IMR-90 (cell line): ENCODE data around the gene PCNX2. TPM values are rescaled to one million over a fixed set of nuclear protein-coding genes. Genes with fewer than 3 reads are reported as not detected.

Experiments used
- ATAC-seq: fragments of 200-7000 bp; cut with Tn5 transposase; 2 replicates; pipeline ENCODE4 v1.9.1; 2020; ENCODE audit warnings: low read depth, mild to moderate bottlenecking, moderate library complexity
- BruUV-seq: library from RNA; stranded (reverse); fragments of 400-500 nt; replicated peaks from 2 replicates; lab custom pipeline; 2021; lab: Mats Ljungman, UMichigan
- CTCF ChIA-PET: fragments of 300-600 bp; formaldehyde crosslinking; extraction: SDS; loops from one replicate; lab custom pipeline; 2021; ENCODE audit warnings: antibody characterized with exemption; lab: Yijun Ruan, JAX
- POLR2A ChIA-PET: fragments of 300-600 bp; sonication (Branson Sonifier 250); formaldehyde crosslinking; loops from one replicate; lab custom pipeline; 2022; ENCODE audit warnings: antibody characterized with exemption; ENCODE audit not compliant: unreplicated experiment; lab: Charles Lee
- DNase-seq: peaks from one replicate; pipeline ENCODE4 v3.0.0; 2013
- H2AFZ ChIP-seq: replicated peaks from 2 replicates; pipeline ENCODE3; 2013; ENCODE audit warnings: low read length, mild to moderate bottlenecking; ENCODE audit not compliant: poor library complexity
- H2AK5ac ChIP-seq: 2 replicates; pipeline ENCODE4 v1.6.1; 2013; ENCODE audit warnings: low read depth, low read length, inconsistent platforms
- H2AK9ac ChIP-seq: replicated peaks from 2 replicates; pipeline ENCODE3; 2013; ENCODE audit warnings: mild to moderate bottlenecking, low read depth, low read length, moderate library complexity; ENCODE audit not compliant: poor library complexity
- H2BK120ac ChIP-seq: 2 replicates; pipeline ENCODE4 v1.6.1; 2013; ENCODE audit warnings: low read depth, low read length, inconsistent platforms
- H2BK15ac ChIP-seq: 3 replicates; pipeline ENCODE4 v1.6.1; 2013; ENCODE audit warnings: low read depth, low read length, inconsistent platforms
- H2BK20ac ChIP-seq: 2 replicates; pipeline ENCODE4 v1.6.1; 2013; ENCODE audit warnings: low read depth, mild to moderate bottlenecking, inconsistent platforms, low read length, moderate library complexity
- H2BK5ac ChIP-seq: 2 replicates; pipeline ENCODE4 v1.6.1; 2013; ENCODE audit warnings: mild to moderate bottlenecking, low read depth, low read length, inconsistent platforms; ENCODE audit not compliant: poor library complexity, severe bottlenecking
- H3K14ac ChIP-seq: replicated peaks from 2 replicates; pipeline ENCODE4 v1.6.1; 2013; ENCODE audit warnings: low read depth, low read length, inconsistent platforms
- H3K18ac ChIP-seq: 2 replicates; pipeline ENCODE4 v1.6.1; 2013; ENCODE audit warnings: low read depth, low read length, control low read depth
- H3K23ac ChIP-seq: 2 replicates; pipeline ENCODE4 v1.6.1; 2013; ENCODE audit warnings: low read depth, low read length, inconsistent platforms
- H3K27ac ChIP-seq: 2 replicates; pipeline ENCODE4 v1.5.1; 2013; ENCODE audit warnings: mild to moderate bottlenecking, control low read depth, low read length; ENCODE audit not compliant: insufficient read depth
- H3K27me3 ChIP-seq: 2 replicates; pipeline ENCODE4 v1.6.1; 2013; ENCODE audit warnings: low read length; ENCODE audit not compliant: control insufficient read depth, insufficient read depth
- H3K36me3 ChIP-seq: 2 replicates; pipeline ENCODE4 v1.6.1; 2013; ENCODE audit warnings: low read length, mixed read lengths; ENCODE audit not compliant: control insufficient read depth, insufficient read depth
- H3K4ac ChIP-seq: 2 replicates; pipeline ENCODE4 v1.6.1; 2013; ENCODE audit warnings: low read depth, low read length, inconsistent platforms
- H3K4me1 ChIP-seq: 2 replicates; pipeline ENCODE4 v1.6.1; 2013; ENCODE audit warnings: low read length, mixed read lengths; ENCODE audit not compliant: control insufficient read depth, insufficient read depth
- H3K4me2 ChIP-seq: 2 replicates; pipeline ENCODE4 v1.6.1; 2013; ENCODE audit warnings: low read depth, mild to moderate bottlenecking, control low read depth, low read length, moderate library complexity
- H3K4me3 ChIP-seq: 2 replicates; pipeline ENCODE4 v1.5.1; 2013; ENCODE audit warnings: low read depth, mild to moderate bottlenecking, control low read depth, low read length, moderate library complexity; ENCODE audit not compliant: insufficient read depth
- H3K56ac ChIP-seq: 2 replicates; pipeline ENCODE4 v1.6.1; 2013; ENCODE audit warnings: low read length, inconsistent platforms; ENCODE audit not compliant: insufficient read depth; ENCODE audit errors: extremely low read depth
- H3K79me1 ChIP-seq, 2 experiments: 2 replicates each; pipeline ENCODE4 v1.6.1; 2013; ENCODE audit warnings: low read length in 2 of 2, inconsistent platforms in 1 of 2, low read depth in 1 of 2
- H3K9ac ChIP-seq: 2 replicates; pipeline ENCODE4 v1.6.1; 2013; ENCODE audit warnings: low read depth, low read length, control low read depth
- H3K9me1 ChIP-seq: 2 replicates; pipeline ENCODE4 v1.6.1; 2013; ENCODE audit warnings: low read length, inconsistent platforms; ENCODE audit not compliant: insufficient read depth
- H3K9me3 ChIP-seq: 2 replicates; pipeline ENCODE4 v1.6.1; 2013; ENCODE audit warnings: low read length; ENCODE audit not compliant: control insufficient read depth, insufficient read depth
- H4K20me1 ChIP-seq: 2 replicates; pipeline ENCODE4 v1.6.1; 2013; ENCODE audit warnings: low read length, inconsistent platforms; ENCODE audit not compliant: insufficient read depth
- H4K5ac ChIP-seq: 2 replicates; pipeline ENCODE4 v1.6.1; 2013; ENCODE audit warnings: mild to moderate bottlenecking, low read depth, low read length, control low read depth
- H4K8ac ChIP-seq, 2 experiments: 2 replicates each; pipeline ENCODE4 v1.6.1; 2013; ENCODE audit warnings: low read depth in 2 of 2, low read length in 2 of 2, control low read depth in 1 of 2, inconsistent platforms in 1 of 2
- H4K91ac ChIP-seq: 2 replicates; pipeline ENCODE4 v1.6.1; 2013; ENCODE audit warnings: low read depth, low read length, inconsistent platforms; ENCODE audit not compliant: insufficient read depth
- ELK1 ChIP-seq: fragments of 150-350 bp; IDR thresholded peaks from 2 replicates; pipeline ENCODE4 v1.6.1; 2016; ENCODE audit warnings: low read depth, mild to moderate bottlenecking, low read length, moderate library complexity, borderline replicate concordance
- FOS ChIP-seq: fragments of 150-350 bp; IDR thresholded peaks from 2 replicates; pipeline ENCODE4 v1.6.1; 2016; ENCODE audit warnings: low read depth, low read length
- MAFK ChIP-seq: IDR thresholded peaks from 2 replicates; pipeline ENCODE4 v1.6.1; 2012; ENCODE audit warnings: low read depth, low read length, improper control_type of control experiment
- MAZ ChIP-seq: IDR thresholded peaks from 2 replicates; pipeline ENCODE4 v1.6.1; 2012; ENCODE audit warnings: low read depth, mild to moderate bottlenecking, low read length, improper control_type of control experiment, moderate library complexity, borderline replicate concordance
- RAD21 ChIP-seq: IDR thresholded peaks from 2 replicates; pipeline ENCODE4 v1.6.1; 2012; ENCODE audit warnings: low read length, improper control_type of control experiment
- WGBS, 2 experiments: methylation state at CpG; one replicate each; pipeline versions ENCODE4 v1.1.5 to v1.1.7; 2013; ENCODE audit warnings: missing lambda C conversion rate in 2 of 2; ENCODE audit not compliant: insufficient read length in 1 of 2; ENCODE audit errors: extremely low coverage in 2 of 2; 5-methylcytosine and 5-hydroxymethylcytosine counted together
- dilution Hi-C: fragments of 300-500 bp; cut with HindIII; formaldehyde crosslinking; loops from one replicate; pipeline ENCODE4 v1.14.3; 2018; ENCODE audit warnings: low sequenced_read_pairs; ENCODE audit not compliant: unreplicated experiment
- in situ Hi-C: fragments of 300-500 bp; cut with MboI; formaldehyde crosslinking; loops from 3 replicates; pipeline ENCODE4 v1.14.3; 2019; ENCODE audit warnings: low sequenced_read_pairs, inconsistent platforms, mixed read lengths
- intact Hi-C: fragments of 100-400 bp; cut with micrococcal nuclease; formaldehyde crosslinking; loops from 2 replicates; pipeline ENCODE4 v1.10.0; 2022
- polyA plus RNA-seq, 3 experiments: library from polyadenylated mRNA; depleted of rRNA; stranded (reverse); fragments of >200 nt; gene quantifications; 2 replicates each; pipeline ENCODE4 v1.2.3, GENCODE V29; 2012; ENCODE audit warnings: low replicate concordance in 1 of 3
- total RNA-seq: library from RNA; depleted of rRNA; stranded (reverse); fragments of >200 nt; gene quantifications from 2 replicates; pipeline ENCODE4 v1.2.3, GENCODE V29; 2012
- TF ChIP-seq, protein P1 (sequence below): conservative IDR thresholded peaks from 2 replicates; pipeline ENCODE4 v1.5.1; 2012; ENCODE audit warnings: mild to moderate bottlenecking, low read depth, low read length, improper control_type of control experiment

The PCNX2 gene
- total and polyA plus RNA-seq, 2 of the 4 experiments (the other 2 are of a cell fraction), result 15.9 to 22.6 TPM

DNA sequence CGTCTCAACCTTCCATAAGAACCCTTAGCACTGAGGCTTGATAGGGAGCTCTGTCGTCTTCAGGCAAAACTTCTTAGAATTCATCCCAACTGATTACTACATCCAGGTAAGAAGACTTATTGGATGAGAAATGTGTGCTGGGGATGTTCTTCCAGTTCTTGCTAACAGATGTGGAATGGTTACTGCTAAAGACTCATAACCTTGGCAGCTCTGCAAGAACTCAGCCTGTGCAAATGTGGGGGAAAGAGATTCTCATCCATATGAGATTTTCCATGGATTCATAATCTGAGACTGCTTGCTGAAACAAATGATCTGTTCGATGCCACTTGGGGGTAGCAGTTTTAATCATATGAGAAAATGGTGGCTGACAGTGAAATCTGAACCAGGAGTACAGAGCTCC lies 296.9 kb downstream of the PCNX2 start:
- CTCF ChIA-PET, result interaction anchor here (0.7 kb wide), 1 partner anchor 278 kb away, joined by 3 read pairs; no protein-coding TSS in a partner anchor
- Histone ChIP-seq H3K18ac (no peak overlapping the region), H3K14ac (no peak overlapping the region), H3K9me3 (peaks cover 4% of the 10 kb centered on the region; the same call in 1 of the 2 replicates), H3K36me3 (peaks cover 24% of the 10 kb centered on the region), H3K4me1 (no peaks in the 10 kb centered on the region), H2AFZ (no peak overlapping the region), H3K56ac (no peak overlapping the region), H2AK5ac (no peak overlapping the region), H3K4me2 (no peak overlapping the region), H3K9ac (no peak overlapping the region), H4K20me1 (no peaks in the 10 kb centered on the region), H3K27me3 (no peaks in the 10 kb centered on the region), H3K4ac (no peak overlapping the region), H3K79me1 (no peaks in the 10 kb centered on the region), H4K91ac (no peak overlapping the region), H4K5ac (no peak overlapping the region), H4K8ac (no peak overlapping the region), H3K23ac (no peak overlapping the region), H3K4me3 (no peak overlapping the region), H2BK5ac (no peak overlapping the region), H2BK120ac (no peak overlapping the region), H3K27ac (no peak overlapping the region), H2AK9ac (no peak overlapping the region), H2BK20ac (no peak overlapping the region), H3K9me1 (peaks cover 3% of the 10 kb centered on the region; the same call in 1 of the 2 replicates), H2BK15ac (no peak overlapping the region)
- dilution Hi-C loops, result no loop called here
- WGBS, 2 experiments, result no CpG with 5 or more reads among the region's 3 CpGs
- POLR2A ChIA-PET, result no interaction called here
- DNase-seq (peak; percentile 40), ATAC-seq (no peak)
- in situ Hi-C loops, result no loop called here
- no TSS peak for BruUV-seq
- TF ChIP-seq, protein P1, sequence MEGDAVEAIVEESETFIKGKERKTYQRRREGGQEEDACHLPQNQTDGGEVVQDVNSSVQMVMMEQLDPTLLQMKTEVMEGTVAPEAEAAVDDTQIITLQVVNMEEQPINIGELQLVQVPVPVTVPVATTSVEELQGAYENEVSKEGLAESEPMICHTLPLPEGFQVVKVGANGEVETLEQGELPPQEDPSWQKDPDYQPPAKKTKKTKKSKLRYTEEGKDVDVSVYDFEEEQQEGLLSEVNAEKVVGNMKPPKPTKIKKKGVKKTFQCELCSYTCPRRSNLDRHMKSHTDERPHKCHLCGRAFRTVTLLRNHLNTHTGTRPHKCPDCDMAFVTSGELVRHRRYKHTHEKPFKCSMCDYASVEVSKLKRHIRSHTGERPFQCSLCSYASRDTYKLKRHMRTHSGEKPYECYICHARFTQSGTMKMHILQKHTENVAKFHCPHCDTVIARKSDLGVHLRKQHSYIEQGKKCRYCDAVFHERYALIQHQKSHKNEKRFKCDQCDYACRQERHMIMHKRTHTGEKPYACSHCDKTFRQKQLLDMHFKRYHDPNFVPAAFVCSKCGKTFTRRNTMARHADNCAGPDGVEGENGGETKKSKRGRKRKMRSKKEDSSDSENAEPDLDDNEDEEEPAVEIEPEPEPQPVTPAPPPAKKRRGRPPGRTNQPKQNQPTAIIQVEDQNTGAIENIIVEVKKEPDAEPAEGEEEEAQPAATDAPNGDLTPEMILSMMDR, result no peak
- TF ChIP-seq MAFK (no peak), MAZ (no peak), FOS (no peak), ELK1 (no peak), RAD21 (no peak)
- intact Hi-C loops, result no loop called here
